ENCODE data around the gene PKN2.

The PKN2 gene

GRCh38 chr1:88683541-88684481, at the start of gene PKN2:
Gene PKN2 (plus strand): TSS chr1:88684273. CDS start chr1:88684581, 308 bp downstream.
- DNase-seq (ENCODE audit: low read depth), result peak; percentile 96
- TF ChIP-seq, protein P1, sequence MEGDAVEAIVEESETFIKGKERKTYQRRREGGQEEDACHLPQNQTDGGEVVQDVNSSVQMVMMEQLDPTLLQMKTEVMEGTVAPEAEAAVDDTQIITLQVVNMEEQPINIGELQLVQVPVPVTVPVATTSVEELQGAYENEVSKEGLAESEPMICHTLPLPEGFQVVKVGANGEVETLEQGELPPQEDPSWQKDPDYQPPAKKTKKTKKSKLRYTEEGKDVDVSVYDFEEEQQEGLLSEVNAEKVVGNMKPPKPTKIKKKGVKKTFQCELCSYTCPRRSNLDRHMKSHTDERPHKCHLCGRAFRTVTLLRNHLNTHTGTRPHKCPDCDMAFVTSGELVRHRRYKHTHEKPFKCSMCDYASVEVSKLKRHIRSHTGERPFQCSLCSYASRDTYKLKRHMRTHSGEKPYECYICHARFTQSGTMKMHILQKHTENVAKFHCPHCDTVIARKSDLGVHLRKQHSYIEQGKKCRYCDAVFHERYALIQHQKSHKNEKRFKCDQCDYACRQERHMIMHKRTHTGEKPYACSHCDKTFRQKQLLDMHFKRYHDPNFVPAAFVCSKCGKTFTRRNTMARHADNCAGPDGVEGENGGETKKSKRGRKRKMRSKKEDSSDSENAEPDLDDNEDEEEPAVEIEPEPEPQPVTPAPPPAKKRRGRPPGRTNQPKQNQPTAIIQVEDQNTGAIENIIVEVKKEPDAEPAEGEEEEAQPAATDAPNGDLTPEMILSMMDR (IDR thresholded peaks at IDR 0.05; ENCODE audit: control insufficient read depth, extremely low read depth, insufficient read depth), result peak; percentile 30; the same call in 1 of the 2 replicates
- peak within 1 kb of the TSS; percentile 72 for H3K4me3 ChIP-seq (ENCODE audit: low read depth, low read length)

GRCh38 chr1:88634538-88634937, 49.5 kb upstream of the PKN2 start:
- TF ChIP-seq, protein P1 (IDR thresholded peaks at IDR 0.05; ENCODE audit: control insufficient read depth, extremely low read depth, insufficient read depth), result no peak
- no peak overlapping the region for H3K4me3 ChIP-seq (ENCODE audit: low read depth, low read length)
- DNase-seq (ENCODE audit: low read depth), result no peak

DNA sequence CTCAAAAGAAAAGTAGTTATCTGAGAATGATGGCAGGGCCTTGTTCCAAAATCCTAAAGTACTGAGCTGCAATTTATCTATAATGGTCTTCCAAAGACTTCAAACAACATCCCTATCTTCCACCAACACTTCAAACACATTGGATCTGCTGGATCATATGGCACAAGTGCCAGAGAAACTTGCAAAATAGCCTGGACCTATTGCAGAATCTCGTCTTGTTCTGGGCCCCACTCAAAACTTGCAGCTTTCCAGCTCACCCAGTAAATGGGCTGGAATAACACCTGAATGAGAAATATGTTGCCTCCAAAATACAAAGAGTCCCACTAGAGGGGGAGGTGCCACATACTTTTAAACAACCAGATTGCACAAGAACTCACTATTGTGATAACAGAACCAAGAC, 44.0 kb upstream of the PKN2 start:
- no peak for DNase-seq (ENCODE audit: low read depth)
- H3K4me3 ChIP-seq (ENCODE audit: low read depth, low read length), result no peak overlapping the region
- TF ChIP-seq, protein P1 (IDR thresholded peaks at IDR 0.05; ENCODE audit: control insufficient read depth, extremely low read depth, insufficient read depth), result no peak

DNA sequence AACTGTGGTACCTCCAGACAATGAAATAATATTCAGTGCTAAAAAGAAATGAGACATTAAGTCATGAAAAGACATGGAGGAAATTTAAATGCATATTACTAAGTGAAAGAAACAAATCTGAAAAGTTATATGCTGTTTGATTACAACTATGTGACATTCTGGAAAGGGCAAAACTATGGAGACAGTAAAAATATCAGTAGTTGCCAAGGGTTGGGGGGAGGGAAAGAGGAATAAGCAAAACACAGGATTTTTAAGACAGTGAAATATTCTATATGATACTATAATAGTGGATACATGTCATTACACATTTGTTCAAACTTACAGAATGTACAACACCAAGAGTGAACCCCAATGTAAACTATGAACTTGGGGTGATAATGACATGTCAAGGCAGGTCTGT, 38.2 kb upstream of the PKN2 start:
- TF ChIP-seq, protein P1 (IDR thresholded peaks at IDR 0.05; ENCODE audit: control insufficient read depth, extremely low read depth, insufficient read depth), result no peak
- H3K4me3 ChIP-seq (ENCODE audit: low read depth, low read length), result no peak overlapping the region
- DNase-seq (ENCODE audit: low read depth), result no peak

GRCh38 chr1:88646476-88647248, 37.4 kb upstream of the PKN2 start:
- H3K4me3 ChIP-seq (ENCODE audit: low read depth, low read length), result no peak overlapping the region
- DNase-seq (ENCODE audit: low read depth), result no peak
- TF ChIP-seq, protein P1 (IDR thresholded peaks at IDR 0.05; ENCODE audit: control insufficient read depth, extremely low read depth, insufficient read depth), result no peak

DNA sequence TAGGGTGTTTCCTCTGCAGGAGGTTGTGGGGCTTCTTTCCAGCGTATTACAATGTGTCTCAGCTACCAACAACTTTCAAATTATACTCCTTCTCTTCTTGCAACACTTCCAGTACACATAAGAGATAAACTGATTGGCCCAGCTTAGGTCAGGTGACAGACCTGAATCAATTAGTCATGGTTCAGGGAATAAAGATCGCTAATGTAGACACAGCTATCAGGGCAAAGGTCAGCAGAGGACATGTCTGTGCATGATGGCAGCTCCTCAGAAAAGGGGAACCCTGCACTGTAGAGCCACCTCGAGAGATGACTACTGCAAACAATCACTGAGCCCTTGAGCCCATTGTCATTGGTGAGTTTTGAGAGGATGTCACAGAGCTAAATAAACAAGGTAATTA, 36.8 kb upstream of the PKN2 start:
- H3K4me3 ChIP-seq (ENCODE audit: low read depth, low read length), result no peak overlapping the region
- TF ChIP-seq, protein P1 (IDR thresholded peaks at IDR 0.05; ENCODE audit: control insufficient read depth, extremely low read depth, insufficient read depth), result no peak
- no peak for DNase-seq (ENCODE audit: low read depth)
